Suprapubic skin (tissue), 4 donors: ENCODE data around the gene MPZL3.

Source experiments
- CTCF ChIP-seq, 2 donors: fragments of 200-600 bp in 1 of 2; fragments of 450-650 bp in 1 of 2; sonication (generic) in 1 of 2; IDR thresholded peaks; one replicate each; pipeline ENCODE4 v1.5.1; 2016 to 2019; ENCODE audit warnings: antibody characterized with exemption in 2 of 2, mild to moderate bottlenecking in 1 of 2, moderate library complexity in 1 of 2
- EP300 ChIP-seq: sonication (generic); formaldehyde crosslinking; IDR thresholded peaks from one replicate; pipeline ENCODE4 v1.6.1; 2017; ENCODE audit warnings: antibody characterized with exemption
- POLR2A ChIP-seq, 2 donors: fragments of 450-650 bp; IDR thresholded peaks; one replicate each; pipeline ENCODE4 v1.6.1; 2017; ENCODE audit warnings: antibody characterized with exemption in 2 of 2, mild to moderate bottlenecking in 2 of 2, moderate library complexity in 2 of 2
- POLR2AphosphoS5 ChIP-seq, 3 donors: sonication (generic); formaldehyde crosslinking; IDR thresholded peaks; one replicate each; pipeline ENCODE4 v1.6.1; 2017; ENCODE audit warnings: antibody characterized with exemption in 3 of 3

GRCh38 chr11:118214210-118214914 is 37.8 kb downstream of the MPZL3 start:
- no peak for TF ChIP-seq CTCF (IDR thresholded peaks at IDR 0.05)
- TF ChIP-seq POLR2AphosphoS5 (IDR thresholded peaks at IDR 0.05): no peak
- TF ChIP-seq EP300: no peak
- no peak for TF ChIP-seq POLR2A (IDR thresholded peaks at IDR 0.05)
